Chondrocyte (in vitro differentiated cells): ENCODE results near the gene KRT13. TPM values are rescaled to one million over a fixed set of nuclear protein-coding genes. Genes with fewer than 3 reads are reported as not detected.

ENCODE experiments used
- DNase-seq: peaks from one replicate; pipeline ENCODE4 v3.0.0; 2021; ENCODE audit warnings: mixed read lengths, low spot score
- H3K27ac Mint-ChIP-seq: one replicate; pipeline ENCODE4 v1.8.0; 2021; ENCODE audit warnings: mild to moderate bottlenecking, moderate library complexity, mixed read lengths; ENCODE audit not compliant: unreplicated experiment
- H3K27me3 Mint-ChIP-seq: 2 replicates; pipeline ENCODE4 v1.8.0; 2021; ENCODE audit warnings: low read depth, mixed read lengths
- H3K36me3 Mint-ChIP-seq: 2 replicates; pipeline ENCODE4 v1.8.0; 2021; ENCODE audit warnings: low read depth, mixed read lengths
- H3K4me1 Mint-ChIP-seq: 2 replicates; pipeline ENCODE4 v1.8.0; 2021; ENCODE audit warnings: low read depth, mild to moderate bottlenecking, mixed read lengths
- H3K4me3 Mint-ChIP-seq: one replicate; pipeline ENCODE4 v1.8.0; 2021; ENCODE audit warnings: mild to moderate bottlenecking, moderate library complexity, mixed read lengths; ENCODE audit not compliant: unreplicated experiment
- H3K9me3 Mint-ChIP-seq: 2 replicates; pipeline ENCODE4 v1.8.0; 2021; ENCODE audit warnings: low read depth, mixed read lengths
- total RNA-seq: library from RNA; stranded (reverse); gene quantifications from 3 replicates; pipeline ENCODE4 v1.2.1, GENCODE V29; 2021
- TF ChIP-seq, protein P1 (sequence below): fragments of 200-600 bp; sonication (generic); IDR thresholded peaks from 2 replicates; pipeline ENCODE4 v1.5.0; 2021; ENCODE audit warnings: antibody characterized with exemption, mild to moderate bottlenecking, moderate library complexity

The KRT13 gene
- total RNA-seq, 1 donor from 2014 or later, result not detected

- no peaks in the 10 kb centered on the region for H3K36me3 Mint-ChIP-seq
- H3K27me3 Mint-ChIP-seq, result peaks cover 2% of the 10 kb centered on the region
- H3K9me3 Mint-ChIP-seq, result no peaks in the 10 kb centered on the region
- H3K27ac Mint-ChIP-seq, result no peak overlapping the region
- no peak overlapping the region for H3K4me3 Mint-ChIP-seq
- TF ChIP-seq, protein P1, sequence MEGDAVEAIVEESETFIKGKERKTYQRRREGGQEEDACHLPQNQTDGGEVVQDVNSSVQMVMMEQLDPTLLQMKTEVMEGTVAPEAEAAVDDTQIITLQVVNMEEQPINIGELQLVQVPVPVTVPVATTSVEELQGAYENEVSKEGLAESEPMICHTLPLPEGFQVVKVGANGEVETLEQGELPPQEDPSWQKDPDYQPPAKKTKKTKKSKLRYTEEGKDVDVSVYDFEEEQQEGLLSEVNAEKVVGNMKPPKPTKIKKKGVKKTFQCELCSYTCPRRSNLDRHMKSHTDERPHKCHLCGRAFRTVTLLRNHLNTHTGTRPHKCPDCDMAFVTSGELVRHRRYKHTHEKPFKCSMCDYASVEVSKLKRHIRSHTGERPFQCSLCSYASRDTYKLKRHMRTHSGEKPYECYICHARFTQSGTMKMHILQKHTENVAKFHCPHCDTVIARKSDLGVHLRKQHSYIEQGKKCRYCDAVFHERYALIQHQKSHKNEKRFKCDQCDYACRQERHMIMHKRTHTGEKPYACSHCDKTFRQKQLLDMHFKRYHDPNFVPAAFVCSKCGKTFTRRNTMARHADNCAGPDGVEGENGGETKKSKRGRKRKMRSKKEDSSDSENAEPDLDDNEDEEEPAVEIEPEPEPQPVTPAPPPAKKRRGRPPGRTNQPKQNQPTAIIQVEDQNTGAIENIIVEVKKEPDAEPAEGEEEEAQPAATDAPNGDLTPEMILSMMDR, result no peak
- H3K4me1 Mint-ChIP-seq, result peaks cover 4% of the 10 kb centered on the region
- no peak for DNase-seq
Observed at GRCh38 chr17:41503202-41503601, 2.2 kb downstream of the KRT13 start.

DNA sequence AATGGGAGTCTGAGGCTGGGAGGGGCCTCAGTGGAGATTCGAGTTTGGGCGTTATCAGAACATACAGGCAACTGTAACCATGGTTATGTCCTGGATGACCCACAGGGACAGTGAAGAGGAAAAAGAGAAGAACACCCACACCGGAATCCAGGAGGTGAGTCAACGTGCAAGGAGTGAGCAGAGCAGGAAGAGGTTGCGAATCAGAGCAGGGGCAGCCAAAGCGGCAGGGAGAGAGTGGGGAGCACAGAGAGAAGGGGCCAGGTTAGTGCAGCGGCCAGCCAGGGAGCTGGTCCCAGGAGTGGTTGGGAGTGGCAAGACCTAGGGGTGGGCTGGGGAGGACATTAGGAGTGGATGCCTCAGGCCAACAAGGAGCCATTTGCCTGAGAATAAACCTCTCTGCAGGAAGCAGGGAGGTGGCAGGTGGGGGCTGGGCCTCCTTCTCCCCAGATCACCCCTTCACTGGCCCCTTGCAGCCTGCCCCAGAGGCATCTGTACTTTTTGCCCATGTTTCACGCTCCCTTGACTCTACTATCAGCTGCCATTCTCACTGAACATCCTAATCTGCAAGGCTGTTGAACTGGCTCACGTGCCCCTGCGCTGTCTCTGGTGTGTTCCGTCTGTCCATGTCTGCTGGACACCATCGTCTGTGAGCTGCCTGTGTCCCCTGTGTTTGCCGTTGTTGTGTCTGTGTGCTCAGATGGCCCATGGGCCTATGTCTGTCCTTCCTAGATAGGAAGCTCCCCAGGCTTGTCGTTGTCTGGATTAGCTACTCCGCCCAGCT, 5.1 kb downstream of the KRT13 start:
- H3K9me3 Mint-ChIP-seq, result no peaks in the 10 kb centered on the region
- DNase-seq, result no peak
- H3K4me3 Mint-ChIP-seq, result no peak overlapping the region
- no peaks in the 10 kb centered on the region for H3K36me3 Mint-ChIP-seq
- TF ChIP-seq, protein P1, result no peak
- H3K27ac Mint-ChIP-seq, result no peak overlapping the region
- peaks cover 6% of the 10 kb centered on the region for H3K4me1 Mint-ChIP-seq
- H3K27me3 Mint-ChIP-seq, result peaks cover 3% of the 10 kb centered on the region

DNA sequence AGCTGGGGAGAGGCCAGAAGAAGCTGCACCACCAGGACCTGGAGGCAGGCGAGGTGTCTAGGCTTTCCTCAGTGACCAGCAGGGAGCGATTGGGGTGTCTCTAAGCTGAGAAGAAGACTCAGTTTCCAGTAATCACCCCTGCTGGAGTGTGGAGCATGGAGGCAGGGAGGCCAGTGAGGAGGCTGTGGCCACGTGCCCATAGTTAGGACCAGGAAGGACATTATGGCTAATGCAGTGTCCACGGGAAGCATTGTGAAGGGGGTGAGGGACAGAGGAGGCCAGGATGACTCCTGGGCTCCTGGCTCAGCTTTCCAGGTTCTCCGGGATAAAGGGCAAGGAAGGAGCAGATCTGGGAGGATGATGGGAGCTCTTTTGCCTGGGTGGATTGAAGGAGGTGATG, 5.7 kb downstream of the KRT13 start:
- no peak for DNase-seq
- Mint-ChIP-seq H3K27me3 (peaks cover 3% of the 10 kb centered on the region), H3K9me3 (no peaks in the 10 kb centered on the region), H3K27ac (no peak overlapping the region), H3K4me1 (peaks cover 8% of the 10 kb centered on the region), H3K36me3 (no peaks in the 10 kb centered on the region), H3K4me3 (no peak overlapping the region)
- TF ChIP-seq, protein P1, result no peak

- H3K4me3 Mint-ChIP-seq, result no peak overlapping the region
- peaks cover 3% of the 10 kb centered on the region for H3K27me3 Mint-ChIP-seq
- H3K4me1 Mint-ChIP-seq, result peaks cover 13% of the 10 kb centered on the region
- TF ChIP-seq, protein P1, result no peak
- H3K27ac Mint-ChIP-seq, result no peak overlapping the region
- no peaks in the 10 kb centered on the region for H3K9me3 Mint-ChIP-seq
- H3K36me3 Mint-ChIP-seq, result no peaks in the 10 kb centered on the region
- DNase-seq, result no peak
Observed at GRCh38 chr17:41498276-41498675, 7.1 kb downstream of the KRT13 start.

- DNase-seq, result no peak
- Mint-ChIP-seq H3K27me3 (peaks cover 3% of the 10 kb centered on the region), H3K27ac (no peak overlapping the region), H3K4me1 (peaks cover 23% of the 10 kb centered on the region), H3K36me3 (no peaks in the 10 kb centered on the region), H3K9me3 (no peaks in the 10 kb centered on the region), H3K4me3 (no peak overlapping the region)
- TF ChIP-seq, protein P1, result peak; percentile 78
Observed at GRCh38 chr17:41496803-41497484, 8.5 kb downstream of the KRT13 start.
